B cell (primary cell): Measurements from ENCODE around the gene P2RX6. TPM values are rescaled to one million over a fixed set of nuclear protein-coding genes. Genes with fewer than 3 reads are reported as not detected.

Experiments
- ATAC-seq: fragments of 200-7000 bp; cut with Tn5 transposase; one replicate; pipeline ENCODE4 v1.10.0; 2021; ENCODE audit warnings: low read depth, mild to moderate bottlenecking, moderate number of reproducible peaks, moderate library complexity
- CTCF ChIA-PET: fragments of 350-600 bp; sonication (Branson Sonifier 250); formaldehyde crosslinking; loops from one replicate; lab custom pipeline; 2021; ENCODE audit warnings: antibody characterized with exemption, inconsistent platforms; lab: Charles Lee
- POLR2A ChIA-PET: fragments of 350-600 bp; sonication (Branson Sonifier 250); formaldehyde crosslinking; loops from one replicate; lab custom pipeline; 2021; ENCODE audit warnings: antibody characterized with exemption; lab: Charles Lee
- DNase-seq: peaks from one replicate; pipeline ENCODE4 v3.0.0; 2013
- H2AFZ ChIP-seq: 2 replicates; pipeline ENCODE4 v1.6.1; 2012; ENCODE audit warnings: mild to moderate bottlenecking, low read depth, low read length; ENCODE audit not compliant: insufficient read depth, poor library complexity, severe bottlenecking
- H3K27ac ChIP-seq, 2 donors: 1 replicate in 1 of 2; 2 replicates in 1 of 2; pipeline ENCODE4 v1.5.1; 2012 to 2013; ENCODE audit warnings: low read length in 2 of 2, mild to moderate bottlenecking in 2 of 2, moderate library complexity in 1 of 2
- H3K27me3 ChIP-seq, 4 experiments: fragments of 200-600 bp in 1 of 4; sonication (generic) in 1 of 4; replicated peaks in 1 of 4; 1 replicate in 2 of 4; 2 replicates in 2 of 4; pipeline versions ENCODE4 v1.6.1 to v1.7.0; 2013 to 2016; ENCODE audit warnings: low read length in 3 of 4, mild to moderate bottlenecking in 2 of 4, mixed read lengths in 1 of 4, moderate library complexity in 1 of 4; ENCODE audit not compliant: insufficient read depth in 4 of 4, control insufficient read depth in 3 of 4; ENCODE audit errors: control extremely low read depth in 1 of 4
- H3K36me3 ChIP-seq, 2 experiments: replicated peaks in 1 of 2; 1 replicate in 1 of 2; 2 replicates in 1 of 2; pipeline versions ENCODE4 v1.6.1 to v1.7.1; 2013; ENCODE audit warnings: low read length in 1 of 2; ENCODE audit not compliant: insufficient read depth in 2 of 2, control insufficient read depth in 1 of 2; ENCODE audit errors: control extremely low read depth in 1 of 2, extremely low read depth in 1 of 2
- H3K4me1 ChIP-seq, 2 donors: fragments of 200-600 bp in 1 of 2; sonication (generic) in 1 of 2; 1 replicate in 1 of 2; 2 replicates in 1 of 2; pipeline versions ENCODE4 v1.5.1 to v1.6.1; 2013 to 2017; ENCODE audit warnings: low read length in 2 of 2; ENCODE audit not compliant: control insufficient read depth in 2 of 2, insufficient read depth in 2 of 2
- H3K4me2 ChIP-seq: replicated peaks from 2 replicates; pipeline ENCODE3; 2012; ENCODE audit warnings: mild to moderate bottlenecking, low read depth, low read length; ENCODE audit not compliant: poor library complexity, severe bottlenecking
- H3K4me3 ChIP-seq, 5 experiments: fragments of 200-600 bp in 1 of 5; sonication (generic) in 1 of 5; 1 replicate in 3 of 5; 2 replicates in 2 of 5; pipeline versions ENCODE4 v1.5.1 to v1.7.0; 2011 to 2016; ENCODE audit warnings: low read length in 4 of 5, mild to moderate bottlenecking in 4 of 5, low read depth in 2 of 5, control low read depth in 1 of 5, moderate library complexity in 1 of 5; ENCODE audit not compliant: insufficient read depth in 1 of 5; ENCODE audit errors: control extremely low read depth in 1 of 5, extremely low read depth in 1 of 5
- H3K79me2 ChIP-seq: fragments of 200-600 bp; sonication (generic); one replicate; pipeline ENCODE4 v1.6.0; 2016; ENCODE audit warnings: low read length; ENCODE audit not compliant: control insufficient read depth, insufficient read depth
- H3K9ac ChIP-seq: fragments of 200-600 bp; sonication (generic); 2 replicates; pipeline ENCODE4 v1.6.1; 2017; ENCODE audit warnings: mild to moderate bottlenecking, low read length, moderate library complexity
- H3K9me3 ChIP-seq, 3 donors: one replicate each; pipeline versions ENCODE4 v1.6.1 to v1.7.1; 2013; ENCODE audit warnings: low read length in 2 of 3; ENCODE audit not compliant: control insufficient read depth in 2 of 3, insufficient read depth in 1 of 3; ENCODE audit errors: control extremely low read depth in 1 of 3
- H4K20me1 ChIP-seq: 2 replicates; pipeline ENCODE4 v1.6.0; 2012; ENCODE audit warnings: mild to moderate bottlenecking, low read length; ENCODE audit not compliant: insufficient read depth, control insufficient read depth, poor library complexity, severe bottlenecking
- H3K27ac Mint-ChIP-seq: one replicate; pipeline ENCODE4 v1.8.0; 2021; ENCODE audit warnings: mixed read lengths
- H3K27me3 Mint-ChIP-seq: one replicate; pipeline ENCODE4 v1.8.0; 2021; ENCODE audit warnings: mixed read lengths
- H3K4me1 Mint-ChIP-seq: one replicate; pipeline ENCODE4 v1.8.0; 2021; ENCODE audit warnings: mixed read lengths
- H3K4me3 Mint-ChIP-seq: one replicate; pipeline ENCODE4 v1.8.0; 2021; ENCODE audit warnings: mixed read lengths
- H3K9me3 Mint-ChIP-seq: one replicate; pipeline ENCODE4 v1.8.0; 2022; ENCODE audit warnings: mixed read lengths; ENCODE audit not compliant: insufficient read depth
- WGBS: methylation state at CpG from one replicate; pipeline ENCODE4 v1.1.5; 2013; ENCODE audit warnings: missing lambda C conversion rate; ENCODE audit not compliant: insufficient coverage; 5-methylcytosine and 5-hydroxymethylcytosine counted together
- intact Hi-C: fragments of 100-400 bp; cut with micrococcal nuclease; formaldehyde crosslinking; loops from one replicate; pipeline ENCODE4 v1.10.0; 2022
- polyA plus RNA-seq: library from polyadenylated mRNA; depleted of rRNA; stranded (reverse); fragments of >200 nt; gene quantifications from 2 replicates; pipeline ENCODE4 v1.2.3, GENCODE V29; 2012
- total RNA-seq, 2 donors: library from RNA; stranded (reverse); fragments of 120-200 nt in 1 of 2; gene quantifications; 1 replicate in 1 of 2; 2 replicates in 1 of 2; pipeline versions ENCODE4 v1.2.3 to v1.2.4, GENCODE V29; 2013 to 2022
- TF ChIP-seq, protein P1 (sequence below): fragments of 200-600 bp; IDR thresholded peaks from one replicate; pipeline ENCODE4 v1.8.0; 2022; ENCODE audit warnings: antibody characterized with exemption, mild to moderate bottlenecking

P2RX6 gene
- total and polyA plus RNA-seq, 2 donors (not counting 1 experiment from before 2014, with no cell fraction given), result 0.49 to 0.79 TPM

DNA sequence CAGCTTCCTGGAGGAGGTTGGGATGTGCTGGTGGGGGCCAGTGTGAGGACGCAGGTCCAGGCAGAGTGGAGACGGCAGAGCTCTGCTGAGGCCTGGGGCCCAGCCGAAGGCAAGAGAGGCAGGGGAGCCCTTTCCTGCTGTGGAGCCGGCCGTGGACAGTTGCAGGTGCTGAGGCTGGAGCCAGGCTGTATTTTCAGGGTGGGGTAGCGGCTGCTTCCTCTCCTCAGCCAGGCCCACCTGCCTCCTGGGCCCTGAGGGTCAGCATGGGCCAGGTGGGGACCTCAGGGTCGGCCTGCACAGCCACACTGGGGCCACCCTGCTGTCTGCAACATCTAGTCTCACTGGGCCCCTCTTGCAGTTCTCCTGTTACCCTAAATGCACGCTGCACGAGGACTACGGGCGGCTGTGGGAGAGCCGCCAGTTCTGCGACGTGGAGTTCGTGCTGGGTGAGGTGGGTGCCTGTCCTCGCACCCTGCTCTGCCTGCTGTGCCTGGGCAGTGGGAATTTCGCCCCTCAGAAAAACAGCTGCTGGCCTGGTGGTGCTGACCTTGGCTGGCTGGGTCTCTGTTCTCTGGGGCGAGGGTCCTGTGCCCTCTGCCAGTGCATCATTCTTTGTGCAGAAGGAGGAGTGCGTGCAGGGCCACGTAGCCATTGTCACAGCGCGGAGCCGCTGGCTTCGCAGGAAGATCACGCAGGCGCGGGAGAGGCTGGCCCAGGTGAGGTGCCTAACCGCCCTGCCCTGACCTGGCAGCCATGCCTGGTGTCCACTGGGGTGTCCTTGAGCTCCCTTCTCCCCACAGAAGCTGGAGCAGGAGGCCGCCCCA is 21.4 kb upstream of the P2RX6 start:
- Histone ChIP-seq H2AFZ (no peak overlapping the region), H3K27ac (no peak overlapping the region), H3K9me3 (no peaks in the 10 kb centered on the region), H3K4me2 (no peak overlapping the region), H3K4me1 (no peaks in the 10 kb centered on the region), H3K79me2 (no peaks in the 10 kb centered on the region), H3K36me3 (peaks cover 0 to 18% of the 10 kb centered on the region in 2 experiments), H3K9ac (no peak overlapping the region), H3K4me3 (no peak overlapping the region), H3K27me3 (no peaks in the 10 kb centered on the region), H4K20me1 (peaks cover 4% of the 10 kb centered on the region)
- Mint-ChIP-seq H3K4me1 (peaks cover 2% of the 10 kb centered on the region), H3K27me3 (no peaks in the 10 kb centered on the region), H3K4me3 (no peak overlapping the region), H3K27ac (no peak overlapping the region), H3K9me3 (no peaks in the 10 kb centered on the region)
- ChIA-PET POLR2A (no interaction called here), CTCF (interaction anchor here (1.1 kb wide), 1 partner anchor 12 kb away, joined by 3 read pairs; the partner anchor contains the start of gene LZTR1)
- TF ChIP-seq, protein P1, sequence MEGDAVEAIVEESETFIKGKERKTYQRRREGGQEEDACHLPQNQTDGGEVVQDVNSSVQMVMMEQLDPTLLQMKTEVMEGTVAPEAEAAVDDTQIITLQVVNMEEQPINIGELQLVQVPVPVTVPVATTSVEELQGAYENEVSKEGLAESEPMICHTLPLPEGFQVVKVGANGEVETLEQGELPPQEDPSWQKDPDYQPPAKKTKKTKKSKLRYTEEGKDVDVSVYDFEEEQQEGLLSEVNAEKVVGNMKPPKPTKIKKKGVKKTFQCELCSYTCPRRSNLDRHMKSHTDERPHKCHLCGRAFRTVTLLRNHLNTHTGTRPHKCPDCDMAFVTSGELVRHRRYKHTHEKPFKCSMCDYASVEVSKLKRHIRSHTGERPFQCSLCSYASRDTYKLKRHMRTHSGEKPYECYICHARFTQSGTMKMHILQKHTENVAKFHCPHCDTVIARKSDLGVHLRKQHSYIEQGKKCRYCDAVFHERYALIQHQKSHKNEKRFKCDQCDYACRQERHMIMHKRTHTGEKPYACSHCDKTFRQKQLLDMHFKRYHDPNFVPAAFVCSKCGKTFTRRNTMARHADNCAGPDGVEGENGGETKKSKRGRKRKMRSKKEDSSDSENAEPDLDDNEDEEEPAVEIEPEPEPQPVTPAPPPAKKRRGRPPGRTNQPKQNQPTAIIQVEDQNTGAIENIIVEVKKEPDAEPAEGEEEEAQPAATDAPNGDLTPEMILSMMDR, result no peak
- intact Hi-C loops, result no loop called here
- WGBS, result 99% methylated on average over 29 of the region's 29 CpGs
- ATAC-seq (no peak), DNase-seq (no peak)

DNA sequence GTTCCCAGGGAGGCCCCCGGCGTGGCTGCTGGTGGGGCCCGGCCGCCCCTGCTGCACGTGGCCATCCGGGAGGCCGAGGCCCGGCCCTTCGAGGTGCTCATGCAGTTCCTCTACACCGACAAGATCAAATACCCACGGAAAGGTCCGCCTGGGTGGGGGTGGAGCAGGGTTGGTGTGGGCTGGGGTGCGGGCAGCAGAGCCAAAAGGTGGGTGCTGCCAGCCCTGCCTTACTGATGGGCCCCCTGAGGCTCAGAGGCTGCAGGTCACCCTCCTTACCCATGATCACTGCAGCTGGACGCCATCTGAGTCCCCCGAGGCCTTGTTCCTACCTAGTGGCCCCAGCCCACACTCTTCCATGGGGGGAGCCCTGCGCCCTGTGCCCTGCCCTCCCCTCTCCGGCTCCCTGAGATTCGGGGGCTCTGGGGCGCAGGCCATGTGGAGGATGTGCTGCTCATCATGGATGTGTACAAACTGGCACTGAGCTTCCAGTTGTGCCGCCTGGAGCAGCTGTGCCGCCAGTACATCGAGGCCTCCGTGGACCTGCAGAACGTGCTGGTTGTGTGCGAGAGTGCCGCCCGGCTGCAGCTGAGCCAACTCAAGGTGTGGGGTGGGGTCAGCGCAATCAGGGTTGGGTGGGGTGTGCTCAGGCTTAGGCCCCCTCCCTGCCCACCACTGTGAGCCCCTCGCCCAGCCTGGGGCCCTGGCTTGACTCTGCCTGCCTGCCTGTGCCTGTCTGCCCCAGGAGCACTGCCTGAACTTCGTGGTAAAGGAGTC is 20.6 kb upstream of the P2RX6 start:
- CTCF ChIA-PET, result interaction anchor here (1.1 kb wide), 1 partner anchor 12 kb away, joined by 3 read pairs; the partner anchor contains the start of gene LZTR1
- WGBS, result 93% methylated on average over 28 of the region's 30 CpGs
- H3K36me3 ChIP-seq, result peaks cover 0 to 24% of the 10 kb centered on the region in 2 experiments
- H3K27me3 ChIP-seq, result no peaks in the 10 kb centered on the region
- no peak overlapping the region for H3K9ac ChIP-seq
- DNase-seq, result no peak
- peak overlapping the region; percentile 34 for H3K27ac Mint-ChIP-seq
- TF ChIP-seq, protein P1, result no peak
- H3K27ac ChIP-seq, result no peak overlapping the region
- intact Hi-C loops, result no loop called here
- no peaks in the 10 kb centered on the region for H3K79me2 ChIP-seq
- H3K4me1 ChIP-seq, result no peaks in the 10 kb centered on the region
- no peaks in the 10 kb centered on the region for H3K9me3 ChIP-seq
- H2AFZ ChIP-seq, result no peak overlapping the region
- peaks cover 10% of the 10 kb centered on the region for H4K20me1 ChIP-seq
- H3K27me3 Mint-ChIP-seq, result no peaks in the 10 kb centered on the region
- H3K4me1 Mint-ChIP-seq, result peaks cover 2% of the 10 kb centered on the region
- H3K4me2 ChIP-seq, result no peak overlapping the region
- H3K4me3 ChIP-seq, result no peak overlapping the region
- ATAC-seq, result no peak
- POLR2A ChIA-PET, result no interaction called here
- no peak overlapping the region for H3K4me3 Mint-ChIP-seq
- H3K9me3 Mint-ChIP-seq, result no peaks in the 10 kb centered on the region
